HG03442 (cell line): ENCODE measurements around the gene HARBI1.

Experiments used
- ATAC-seq: cut with Tn5 transposase; IDR thresholded peaks from one replicate; pipeline ENCODE4 v1.9.1; 2021; ENCODE audit warnings: mild to moderate bottlenecking, moderate library complexity; ENCODE audit not compliant: unreplicated experiment

HARBI1 gene

DNA sequence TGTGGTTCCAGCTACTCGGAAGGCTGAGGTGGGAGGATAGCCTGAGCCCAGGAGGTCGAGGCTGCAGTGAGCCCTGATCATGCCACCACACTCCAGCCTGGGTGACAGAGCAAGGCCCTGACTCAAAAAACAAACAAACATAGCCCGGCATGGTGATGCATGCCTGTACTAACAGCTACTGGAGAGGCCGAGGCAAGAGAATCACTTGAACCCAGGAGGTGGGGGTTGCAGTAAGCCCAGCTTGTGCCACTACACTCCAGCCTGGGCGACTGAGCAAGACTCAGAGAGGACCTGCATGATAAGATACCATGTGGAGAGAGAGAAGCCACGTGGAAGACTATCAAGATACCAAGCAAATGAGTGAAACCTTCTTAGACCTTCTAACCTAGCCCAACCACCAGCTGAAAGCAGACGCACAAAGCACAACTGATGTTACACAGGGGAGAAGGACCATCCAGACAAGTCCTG lies 59.3 kb downstream of the HARBI1 start:
- ATAC-seq, result no peak

DNA sequence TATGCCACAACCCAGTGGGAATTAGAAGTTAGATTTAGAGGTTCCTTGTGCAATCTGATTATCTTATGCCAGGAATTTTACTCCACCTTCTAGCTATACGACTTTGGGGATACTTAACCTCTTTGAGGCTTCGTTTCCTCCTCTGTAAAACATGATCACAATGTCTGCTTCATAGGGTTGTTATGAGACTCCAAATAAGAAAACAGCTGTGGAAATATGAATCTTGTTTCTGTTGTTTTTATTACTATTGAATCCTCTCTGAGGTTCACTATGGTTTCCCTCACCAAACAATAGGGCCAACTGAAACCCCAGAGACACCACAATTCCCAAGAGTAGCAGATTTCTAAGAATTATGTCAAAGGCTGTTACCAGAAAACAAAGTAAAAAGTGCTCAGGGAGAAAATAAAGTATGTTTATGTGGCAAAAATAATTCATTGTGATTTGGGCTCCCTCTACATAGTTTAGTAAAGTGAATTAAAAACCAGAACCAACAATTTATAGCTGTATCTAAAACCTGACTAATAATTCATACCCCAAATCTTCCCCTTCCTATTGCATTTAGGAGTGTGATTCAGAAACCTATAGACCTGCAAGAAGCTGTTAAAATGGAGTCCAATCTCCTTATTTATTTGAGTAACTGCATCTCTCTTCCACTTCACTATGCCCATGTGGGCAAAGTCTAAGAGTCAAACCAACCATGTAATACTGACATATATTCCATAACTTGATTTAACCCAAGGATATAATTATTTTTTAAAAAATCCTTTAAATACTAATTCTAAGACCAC lies 61.6 kb downstream of the HARBI1 start:
- peak; percentile 47 for ATAC-seq

DNA sequence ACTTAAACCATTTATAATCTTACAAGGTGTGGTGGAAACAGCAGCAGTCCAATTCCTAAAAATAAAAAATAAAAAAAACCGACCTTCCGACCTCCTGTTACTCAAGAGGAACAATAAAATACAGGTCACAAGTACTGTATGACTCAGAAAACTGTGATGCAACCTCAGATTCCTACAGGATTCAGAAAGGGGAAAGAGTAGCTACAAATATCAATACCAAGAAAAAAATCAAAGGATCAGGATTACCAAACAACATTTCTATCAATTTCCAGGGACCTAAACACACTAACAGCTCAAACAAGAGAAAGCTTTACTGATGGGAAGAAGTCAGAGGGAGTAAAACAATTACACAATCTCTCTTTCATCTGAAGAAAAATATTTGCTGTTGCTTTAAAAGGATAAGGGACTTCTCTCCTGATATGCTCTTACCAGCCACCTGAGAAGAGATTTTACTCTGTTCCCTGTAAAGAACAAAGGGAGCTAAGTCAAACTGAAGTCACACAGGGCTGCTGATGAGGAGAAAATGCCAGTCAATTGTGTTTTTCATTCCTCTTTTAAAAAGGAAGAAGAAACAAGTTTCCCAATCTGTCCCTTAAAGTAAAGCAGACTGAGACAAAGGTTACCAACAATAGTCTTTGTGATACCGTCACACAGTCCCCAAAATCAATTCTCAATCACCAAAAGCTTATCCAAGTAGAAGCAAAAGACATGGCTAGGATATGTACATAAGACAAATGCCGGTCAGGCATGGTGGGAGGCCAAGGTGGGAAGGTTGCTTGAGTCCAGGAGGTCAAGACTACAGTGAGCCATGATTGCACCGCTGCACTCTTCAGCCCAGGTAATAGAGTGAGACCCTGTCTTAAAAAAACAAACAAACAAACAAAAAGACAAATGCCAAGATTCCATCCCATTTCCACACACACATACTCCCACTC lies 62.5 kb downstream of the HARBI1 start:
- ATAC-seq, result no peak

DNA sequence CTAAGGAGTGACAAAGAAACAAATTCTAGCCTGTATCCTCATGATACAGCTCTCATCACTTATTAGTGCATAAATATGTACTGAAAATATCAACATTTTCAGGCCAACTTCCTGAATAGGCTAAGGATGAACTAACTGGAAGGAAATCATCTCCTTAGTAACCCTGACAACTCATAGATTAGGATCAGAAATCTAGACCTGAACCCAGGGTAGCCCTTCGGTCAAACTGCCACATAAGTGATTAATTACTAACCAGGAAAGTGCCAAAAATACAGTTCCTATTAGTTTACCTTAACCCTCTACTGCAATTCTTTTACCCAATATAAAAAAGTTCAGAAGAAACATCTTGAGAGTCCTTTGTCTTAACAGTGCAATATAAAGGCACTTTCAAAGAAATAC lies 63.2 kb downstream of the HARBI1 start:
- no peak for ATAC-seq
